ENCODE data around the gene NTSR2.

The NTSR2 gene

DNA sequence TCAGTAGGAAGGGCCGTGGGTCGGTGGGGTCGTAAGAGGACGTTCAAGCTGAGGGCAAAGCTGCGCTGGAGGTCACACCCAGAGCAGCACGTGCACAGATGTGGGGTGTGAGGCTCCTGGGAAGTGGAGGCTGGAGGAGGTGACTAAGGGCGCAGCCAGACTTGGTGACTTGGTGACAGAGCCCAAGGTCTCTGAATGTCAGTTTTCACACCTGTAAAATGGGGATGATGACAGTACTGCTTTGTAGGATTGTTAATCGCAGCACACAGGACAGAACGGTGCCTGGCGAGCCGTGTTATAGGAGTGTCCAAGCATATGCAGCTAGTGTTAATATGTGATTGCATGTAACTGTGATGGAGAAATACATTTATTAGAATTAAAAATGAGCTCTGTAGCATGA lies 40.8 kb downstream of the NTSR2 start:
- TF ChIP-seq, protein P1, sequence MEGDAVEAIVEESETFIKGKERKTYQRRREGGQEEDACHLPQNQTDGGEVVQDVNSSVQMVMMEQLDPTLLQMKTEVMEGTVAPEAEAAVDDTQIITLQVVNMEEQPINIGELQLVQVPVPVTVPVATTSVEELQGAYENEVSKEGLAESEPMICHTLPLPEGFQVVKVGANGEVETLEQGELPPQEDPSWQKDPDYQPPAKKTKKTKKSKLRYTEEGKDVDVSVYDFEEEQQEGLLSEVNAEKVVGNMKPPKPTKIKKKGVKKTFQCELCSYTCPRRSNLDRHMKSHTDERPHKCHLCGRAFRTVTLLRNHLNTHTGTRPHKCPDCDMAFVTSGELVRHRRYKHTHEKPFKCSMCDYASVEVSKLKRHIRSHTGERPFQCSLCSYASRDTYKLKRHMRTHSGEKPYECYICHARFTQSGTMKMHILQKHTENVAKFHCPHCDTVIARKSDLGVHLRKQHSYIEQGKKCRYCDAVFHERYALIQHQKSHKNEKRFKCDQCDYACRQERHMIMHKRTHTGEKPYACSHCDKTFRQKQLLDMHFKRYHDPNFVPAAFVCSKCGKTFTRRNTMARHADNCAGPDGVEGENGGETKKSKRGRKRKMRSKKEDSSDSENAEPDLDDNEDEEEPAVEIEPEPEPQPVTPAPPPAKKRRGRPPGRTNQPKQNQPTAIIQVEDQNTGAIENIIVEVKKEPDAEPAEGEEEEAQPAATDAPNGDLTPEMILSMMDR (IDR thresholded peaks at IDR 0.05): no peak
- H3K27ac ChIP-seq: no peak overlapping the region
- no peak overlapping the region for H3K4me3 ChIP-seq
- no peak for DNase-seq (ENCODE audit: low spot score)

DNA sequence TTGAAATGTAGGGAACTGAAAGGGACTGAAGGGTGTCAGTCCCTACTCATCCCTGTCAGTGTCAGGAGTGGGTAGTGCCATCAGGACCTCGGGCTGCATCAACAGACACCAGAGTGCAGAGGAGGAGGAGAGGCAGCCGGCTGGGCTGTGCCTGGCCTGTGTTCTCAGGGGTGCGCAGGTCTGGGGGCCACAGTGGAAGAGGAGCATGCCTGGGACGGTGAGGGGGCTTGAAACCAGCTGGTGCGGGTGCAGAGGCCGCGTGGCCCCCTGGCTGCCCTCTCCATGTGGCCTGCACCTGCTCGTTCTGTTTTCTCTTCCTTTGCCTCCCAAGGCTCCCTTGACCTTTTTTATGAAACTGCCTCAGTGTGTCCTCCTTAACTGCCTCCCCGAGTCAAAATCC lies 41.3 kb downstream of the NTSR2 start:
- no peak for DNase-seq (ENCODE audit: low spot score)
- TF ChIP-seq, protein P1 (IDR thresholded peaks at IDR 0.05): no peak

DNA sequence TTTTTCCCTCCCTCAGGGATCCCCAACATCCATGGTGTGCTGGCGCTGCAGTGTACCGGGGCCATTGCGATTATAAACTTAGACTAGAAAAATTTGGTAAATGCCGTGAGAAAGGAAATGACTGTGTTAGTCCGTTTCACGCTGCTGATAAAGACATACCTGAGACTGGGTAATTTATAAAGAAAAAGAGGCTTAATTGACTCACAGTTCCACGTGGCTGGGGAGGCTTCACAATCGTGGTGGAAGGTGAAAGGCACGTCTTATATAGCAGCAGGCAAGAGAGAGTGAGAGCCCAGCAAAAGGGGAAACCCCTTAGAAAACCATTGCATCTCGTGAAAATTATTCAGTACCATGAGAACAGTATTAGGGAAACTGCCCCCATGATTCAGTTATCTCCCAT lies 44.3 kb downstream of the NTSR2 start:
- TF ChIP-seq, protein P1 (IDR thresholded peaks at IDR 0.05): no peak
- Histone ChIP-seq H3K27ac (no peak overlapping the region), H3K4me3 (no peak overlapping the region)

More for the DNA sequence above, 41.3 kb downstream of the NTSR2 start:
- H3K4me3 ChIP-seq: no peak overlapping the region
- H3K27ac ChIP-seq: no peak overlapping the region

DNA sequence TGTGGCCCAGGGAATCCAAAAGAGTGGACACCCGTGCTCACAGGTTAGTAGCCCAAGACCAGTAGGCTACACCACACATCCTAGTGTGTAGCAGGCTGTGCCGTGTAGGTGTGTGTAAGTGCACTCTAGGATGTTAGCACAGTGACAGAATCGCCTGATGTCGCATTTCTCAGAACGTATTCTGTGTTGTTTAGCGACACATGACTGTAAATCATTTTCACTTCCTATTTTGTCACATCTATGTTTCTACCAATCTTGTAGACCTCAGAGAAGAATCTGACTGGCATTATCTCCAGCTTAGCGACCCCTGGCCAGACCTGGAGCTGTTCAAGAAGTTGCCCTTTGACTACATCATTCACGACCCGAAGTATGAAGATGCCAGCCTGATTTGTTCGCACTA lies 45.1 kb downstream of the NTSR2 start:
- no peak overlapping the region for H3K27ac ChIP-seq
- TF ChIP-seq, protein P1 (IDR thresholded peaks at IDR 0.05): no peak
- no peak overlapping the region for H3K4me3 ChIP-seq
- no peak for DNase-seq (ENCODE audit: low spot score)

More for the DNA sequence above, 44.3 kb downstream of the NTSR2 start:
- no peak for DNase-seq (ENCODE audit: low spot score)

DNA sequence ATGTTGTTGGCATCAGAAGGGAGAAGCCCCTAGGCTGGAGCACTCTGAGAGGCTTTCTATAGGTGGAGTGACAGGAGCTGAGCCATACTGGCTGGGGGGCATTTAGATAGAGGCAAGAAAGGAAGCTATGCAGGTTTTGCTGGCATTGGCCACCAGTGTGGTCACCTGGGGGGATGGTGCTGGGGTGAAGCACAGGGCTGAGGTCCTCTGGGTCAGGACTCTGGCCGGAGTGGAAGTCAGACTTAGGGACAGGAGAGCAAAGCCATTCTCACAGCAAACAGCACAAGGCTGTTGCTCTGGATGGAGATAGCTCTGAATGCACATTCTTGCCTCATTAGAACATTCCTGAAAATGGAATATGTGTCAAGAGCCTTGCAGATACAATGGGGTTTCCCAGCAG lies 47.4 kb downstream of the NTSR2 start:
- TF ChIP-seq, protein P1 (IDR thresholded peaks at IDR 0.05): no peak
- DNase-seq (ENCODE audit: low spot score): no peak
- no peak overlapping the region for H3K4me3 ChIP-seq
- no peak overlapping the region for H3K27ac ChIP-seq

DNA sequence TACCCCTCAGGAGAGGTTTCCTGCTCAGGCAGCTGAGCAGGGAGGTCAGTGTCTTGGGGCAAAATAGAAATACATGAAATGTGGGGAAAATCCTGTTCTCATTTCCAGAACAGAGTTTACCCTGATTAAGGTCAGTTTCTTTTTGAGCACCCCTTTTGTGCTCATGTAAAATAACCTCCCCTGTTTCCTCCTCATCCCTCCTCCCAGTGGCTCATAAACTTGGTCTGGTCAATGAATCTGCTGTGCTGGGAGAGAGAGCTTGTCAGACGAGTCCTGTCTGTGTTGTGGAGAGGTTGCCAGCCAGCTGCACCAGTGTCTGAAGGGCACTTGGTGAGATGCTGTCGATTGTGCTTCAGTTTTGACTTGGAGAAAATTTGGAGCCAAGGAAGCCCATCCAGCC lies 48.6 kb downstream of the NTSR2 start:
- Histone ChIP-seq H3K27ac (no peak overlapping the region), H3K4me3 (no peak overlapping the region)
- DNase-seq (ENCODE audit: low spot score): no peak
- TF ChIP-seq, protein P1 (IDR thresholded peaks at IDR 0.05): no peak

DNA sequence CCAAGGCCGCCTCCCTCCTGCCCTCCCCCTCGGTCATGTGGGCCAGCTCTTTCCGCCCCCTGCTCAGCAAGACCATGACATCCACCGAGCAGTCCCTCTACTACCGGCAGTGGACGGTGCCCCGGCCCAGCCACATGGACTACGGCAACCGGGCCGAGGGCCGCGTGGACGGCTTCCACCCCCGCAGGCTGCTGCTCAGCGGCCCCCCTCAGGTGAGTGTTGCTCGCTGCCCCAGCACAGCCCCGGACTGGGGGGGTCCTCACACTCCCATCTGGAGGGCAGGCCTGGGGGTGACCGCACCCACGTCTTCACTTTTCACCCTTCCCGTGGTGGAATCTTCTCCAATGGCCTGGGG lies 51.3 kb downstream of the NTSR2 start:
- TF ChIP-seq, protein P1 (IDR thresholded peaks at IDR 0.05): no peak
- no peak for DNase-seq (ENCODE audit: low spot score)

More for the DNA sequence above, 51.3 kb downstream of the NTSR2 start:
- H3K4me3 ChIP-seq: no peak overlapping the region
- H3K27ac ChIP-seq: no peak overlapping the region

All from coronary artery (tissue), 2 donors.